ENCODE data around the gene PAX2.
A peak's percentile ranks its signal among the peaks of the same experiment; 100 is the strongest.

PAX2 gene

DNA sequence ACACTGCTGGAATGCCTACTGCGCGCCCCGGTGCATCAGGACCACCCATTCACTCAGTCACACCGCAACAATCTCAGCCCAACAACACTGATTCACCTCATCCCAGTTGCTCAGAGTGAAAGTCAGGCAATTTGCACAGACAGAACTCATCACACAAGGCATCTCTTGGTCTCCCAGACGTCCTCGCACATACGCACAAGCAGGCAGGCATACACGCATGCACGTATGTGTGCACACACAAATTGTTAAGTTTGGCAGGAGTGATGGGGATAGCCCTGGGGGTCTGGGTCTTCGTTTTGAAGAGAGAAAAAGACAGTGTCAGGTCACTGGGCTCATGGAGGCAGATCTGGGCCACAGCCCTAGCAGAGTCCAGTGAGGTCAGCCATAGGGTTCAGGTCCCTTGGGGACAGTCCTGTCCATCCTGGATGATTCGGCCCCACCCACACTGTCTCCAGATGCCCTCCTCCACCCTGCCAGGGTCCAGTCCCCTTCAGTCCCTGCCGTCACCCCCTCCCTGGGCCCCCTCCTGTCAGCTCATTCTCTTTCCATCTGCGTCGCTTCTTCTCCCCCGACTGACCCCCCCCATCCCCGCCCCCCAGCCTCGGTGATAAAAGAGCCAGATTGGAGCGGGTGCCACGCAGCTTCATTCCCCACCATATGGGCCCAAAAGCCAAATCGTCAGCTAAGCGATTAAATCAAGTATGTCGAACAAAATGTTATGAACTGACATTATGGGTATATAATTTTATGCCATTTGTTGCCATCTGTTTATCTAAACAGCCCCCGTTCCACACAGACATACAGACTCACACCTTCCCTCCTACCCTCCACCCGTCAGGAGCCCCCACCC lies 118.9 kb downstream of the PAX2 start:
- no peak for DNase-seq

DNA sequence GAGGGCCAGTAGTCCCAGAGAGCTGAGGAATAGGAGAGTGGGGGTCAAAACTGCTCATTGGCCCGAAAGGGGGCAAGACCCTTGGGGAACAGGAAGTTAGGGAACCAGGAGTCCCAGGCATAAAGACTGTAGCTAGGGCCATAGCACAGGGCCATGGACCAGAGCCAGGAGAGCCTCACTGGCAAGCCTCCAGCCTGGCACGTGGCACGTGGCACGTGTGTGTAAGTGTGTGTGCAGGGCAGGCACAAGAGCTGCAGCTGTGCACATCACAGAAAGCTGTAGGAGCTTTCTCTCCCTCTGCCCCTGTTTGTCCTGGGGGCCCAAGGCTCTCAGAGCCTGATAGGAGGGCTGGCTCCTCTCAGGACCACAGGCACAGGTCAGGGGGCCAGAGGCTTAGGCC lies 119.6 kb downstream of the PAX2 start:
- no peak for DNase-seq

DNA sequence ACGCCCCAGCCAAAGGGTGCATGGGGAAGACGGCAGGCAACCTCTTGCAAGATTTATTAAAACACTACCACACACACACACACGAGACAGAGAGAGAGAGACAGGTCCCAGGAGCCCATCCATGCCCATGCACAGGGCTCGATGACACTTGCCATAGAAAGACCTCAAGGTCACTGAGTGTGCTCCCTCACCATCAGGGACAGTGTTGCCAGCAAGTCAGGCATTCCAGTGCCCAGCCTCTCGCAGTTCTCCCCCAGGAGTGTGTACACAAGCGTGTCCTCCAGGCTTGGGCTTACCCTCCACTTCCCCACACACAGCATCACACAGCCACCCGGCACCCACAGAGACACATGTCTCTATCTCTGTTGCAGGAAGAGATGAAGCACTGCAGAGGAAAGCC lies 120.6 kb downstream of the PAX2 start:
- peak; percentile 39 for DNase-seq

DNA sequence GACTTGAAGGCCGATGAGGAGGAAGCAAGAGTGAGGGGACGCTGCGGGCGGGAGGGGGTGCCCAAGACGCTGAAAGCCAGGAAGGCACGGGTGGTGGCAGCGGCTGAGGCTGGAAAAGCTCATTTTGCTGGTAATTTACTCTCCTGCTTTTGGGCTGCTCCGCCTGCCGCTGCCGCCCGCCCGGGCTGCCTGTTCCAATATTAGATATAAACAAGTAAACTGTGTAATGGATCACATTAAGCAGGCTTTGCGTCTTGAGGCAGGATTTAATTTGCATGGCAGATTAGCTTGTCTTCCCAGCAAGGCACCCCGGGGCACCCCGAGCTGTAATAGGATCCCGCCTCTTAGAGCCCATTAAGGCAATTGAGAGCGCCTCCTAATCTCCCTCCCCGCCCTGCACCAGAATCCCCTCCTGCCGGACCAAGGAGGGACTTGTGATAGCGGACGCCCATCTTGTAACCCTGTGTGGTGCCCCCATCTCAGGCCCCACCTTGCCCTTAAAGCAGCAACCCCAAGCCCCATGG lies 121.3 kb downstream of the PAX2 start:
- peak; percentile 47 for DNase-seq

DNA sequence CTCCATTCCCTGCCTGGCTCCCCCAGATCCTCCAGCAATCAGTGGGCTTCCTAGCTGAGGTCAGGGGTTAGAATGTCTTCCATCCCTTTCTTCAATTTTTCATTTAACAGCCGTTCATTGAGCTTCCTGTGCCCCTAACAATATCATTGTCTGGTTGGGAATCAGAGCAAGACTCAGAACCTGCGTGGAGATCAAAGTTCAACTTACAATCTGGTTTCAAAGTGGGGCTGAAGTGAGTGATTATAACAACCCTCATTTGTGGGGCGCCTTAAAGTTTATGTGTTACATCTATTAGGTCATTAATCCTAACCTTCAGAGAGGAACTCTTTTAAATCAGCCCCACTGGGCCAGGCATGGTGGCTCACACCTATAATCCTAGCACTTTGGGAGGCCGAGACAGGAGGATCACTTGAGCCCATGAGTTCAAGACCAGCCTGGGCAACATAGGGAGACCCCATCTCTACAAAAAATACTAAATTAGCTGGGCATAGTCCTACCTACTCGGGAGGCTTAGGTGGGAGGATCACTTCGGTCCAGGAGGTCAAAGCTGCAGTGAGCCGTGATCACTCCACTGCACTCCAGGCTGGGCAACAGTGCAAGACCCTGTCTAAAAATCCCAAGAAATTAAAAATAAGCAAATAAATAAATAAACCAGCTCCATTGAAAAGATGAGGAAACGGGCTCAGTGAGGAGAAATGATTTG lies 122.0 kb downstream of the PAX2 start:
- no peak for DNase-seq

DNA sequence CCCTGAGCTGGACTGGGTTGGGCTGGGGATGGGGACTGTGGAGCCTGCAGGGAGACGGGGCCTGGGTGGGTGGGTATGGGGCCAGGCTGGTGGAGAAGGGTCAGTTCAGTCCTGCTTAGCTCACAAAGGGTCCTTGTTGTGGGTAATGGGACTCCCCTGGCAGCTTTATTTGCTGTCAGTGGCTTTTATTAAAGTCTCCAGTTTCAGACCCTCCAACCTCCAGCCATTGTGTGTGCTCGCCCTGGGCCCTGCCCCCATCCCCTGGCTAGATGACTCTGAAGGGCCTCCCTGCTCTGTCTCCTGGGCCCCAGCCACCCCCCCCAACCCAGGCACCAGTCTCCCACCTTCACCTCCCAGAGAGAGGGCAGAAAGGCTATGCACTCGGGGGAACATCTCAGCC lies 123.0 kb downstream of the PAX2 start:
- DNase-seq: no peak

DNA sequence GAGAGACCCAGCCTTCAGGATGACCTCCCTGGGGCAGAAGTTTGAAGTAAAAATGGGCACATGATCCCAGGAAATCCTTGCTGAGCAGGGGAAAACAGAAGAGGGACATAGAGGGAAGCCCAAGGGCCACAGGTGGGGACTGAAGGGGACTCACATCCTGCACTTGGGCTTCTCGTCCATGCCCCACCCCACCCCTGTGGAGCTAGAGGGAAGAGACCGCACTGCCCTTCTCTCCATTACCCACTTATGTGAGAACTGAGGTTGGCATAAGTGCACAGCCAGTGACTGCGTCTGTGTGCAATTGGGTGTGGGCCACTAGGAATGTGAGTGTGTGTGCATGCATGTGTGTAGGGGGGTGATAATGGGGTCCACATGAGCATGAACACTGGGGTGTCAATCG lies 124.0 kb downstream of the PAX2 start:
- DNase-seq: no peak

DNA sequence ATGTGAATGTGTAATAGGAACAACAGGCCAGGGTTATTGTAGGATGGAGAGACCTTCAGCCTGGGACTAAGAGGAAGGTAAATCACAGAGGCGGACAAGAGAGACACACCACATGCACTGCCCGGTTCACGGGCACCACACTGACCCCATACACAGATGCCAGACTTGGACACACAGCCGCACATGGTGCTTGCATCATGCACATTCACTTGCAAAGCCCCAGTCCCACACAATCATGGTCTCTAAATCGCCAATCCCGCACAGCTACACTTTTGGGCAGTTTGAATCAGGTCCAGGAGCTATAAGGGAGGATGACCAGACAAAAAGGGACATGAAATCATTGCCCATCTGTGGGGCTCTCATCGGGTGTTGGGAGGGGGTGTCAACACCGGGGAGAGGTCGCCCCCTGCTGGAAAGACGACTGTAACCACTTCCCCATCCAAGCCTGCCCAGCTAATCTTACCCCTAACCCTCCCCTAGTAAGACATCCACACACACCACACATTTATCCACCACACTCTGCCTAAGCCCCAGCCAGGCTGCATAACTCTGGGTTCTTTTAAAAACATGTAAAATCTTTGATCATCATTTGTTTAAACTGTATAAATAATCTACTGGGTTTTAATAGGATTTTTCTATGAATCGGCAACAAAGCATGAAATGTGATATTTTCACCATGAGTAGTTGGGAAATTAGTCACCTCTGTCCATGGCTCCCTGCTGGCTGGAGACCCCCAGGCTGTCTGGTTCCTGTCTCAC lies 126.8 kb downstream of the PAX2 start:
- DNase-seq: peak; percentile 79

DNA sequence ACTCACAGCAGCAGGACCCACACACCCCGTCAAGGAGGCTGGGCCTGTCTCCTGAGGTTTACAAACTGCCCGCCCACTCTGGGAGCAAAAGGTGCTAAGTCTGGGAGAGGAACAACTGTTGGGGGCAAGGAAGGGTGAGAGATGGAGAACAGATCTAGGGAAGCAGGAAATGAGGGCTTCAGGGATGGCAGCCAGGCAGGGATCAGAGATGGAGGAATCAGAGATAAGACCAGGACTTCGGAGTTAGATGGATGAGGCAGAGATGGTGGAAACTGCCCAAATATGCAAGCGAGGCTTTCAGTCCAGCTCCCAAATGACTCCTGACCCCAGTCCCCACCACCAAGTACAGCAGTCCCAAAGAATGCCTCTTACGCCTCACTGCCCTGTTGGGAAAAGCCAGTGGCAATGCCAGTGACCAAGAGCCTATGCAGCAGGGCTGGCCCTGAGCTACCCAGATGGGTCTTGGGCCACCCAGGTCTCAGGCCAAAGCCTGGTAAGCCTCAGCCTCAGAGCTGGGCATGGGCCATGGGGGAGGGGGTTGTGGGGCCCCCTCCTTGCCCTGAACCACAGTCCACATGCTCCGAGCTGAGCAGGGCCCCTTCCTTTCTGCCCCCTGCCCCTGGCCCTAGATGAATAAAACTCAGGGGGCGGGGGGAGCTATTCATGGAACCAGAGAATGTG lies 127.9 kb downstream of the PAX2 start:
- DNase-seq: no peak

DNA sequence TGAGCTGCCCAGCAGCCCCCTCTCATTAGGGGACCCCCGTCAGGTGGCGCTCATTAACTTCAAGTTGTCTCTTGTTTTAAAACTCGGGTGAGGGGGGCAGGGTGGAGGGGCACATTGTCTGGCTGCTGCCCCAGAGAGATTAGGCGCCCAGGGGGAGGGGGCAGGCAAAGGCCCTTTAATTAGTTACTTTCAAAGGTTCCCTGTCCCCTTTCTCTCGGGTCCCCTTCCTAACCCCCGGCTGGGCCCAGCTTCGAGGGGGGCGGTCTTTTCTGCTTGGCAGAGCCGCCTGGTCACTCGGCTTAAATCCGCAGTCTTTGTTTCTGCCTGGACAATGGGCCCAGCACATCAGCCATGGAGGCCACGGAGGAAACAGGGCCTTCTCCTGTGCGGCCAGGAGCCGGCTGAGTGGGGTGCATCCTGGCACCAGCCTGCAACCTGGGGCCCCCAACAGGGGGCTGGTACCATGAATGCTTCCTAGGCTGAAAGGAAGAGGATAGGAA lies 128.5 kb downstream of the PAX2 start:
- DNase-seq: peak; percentile 75

DNA sequence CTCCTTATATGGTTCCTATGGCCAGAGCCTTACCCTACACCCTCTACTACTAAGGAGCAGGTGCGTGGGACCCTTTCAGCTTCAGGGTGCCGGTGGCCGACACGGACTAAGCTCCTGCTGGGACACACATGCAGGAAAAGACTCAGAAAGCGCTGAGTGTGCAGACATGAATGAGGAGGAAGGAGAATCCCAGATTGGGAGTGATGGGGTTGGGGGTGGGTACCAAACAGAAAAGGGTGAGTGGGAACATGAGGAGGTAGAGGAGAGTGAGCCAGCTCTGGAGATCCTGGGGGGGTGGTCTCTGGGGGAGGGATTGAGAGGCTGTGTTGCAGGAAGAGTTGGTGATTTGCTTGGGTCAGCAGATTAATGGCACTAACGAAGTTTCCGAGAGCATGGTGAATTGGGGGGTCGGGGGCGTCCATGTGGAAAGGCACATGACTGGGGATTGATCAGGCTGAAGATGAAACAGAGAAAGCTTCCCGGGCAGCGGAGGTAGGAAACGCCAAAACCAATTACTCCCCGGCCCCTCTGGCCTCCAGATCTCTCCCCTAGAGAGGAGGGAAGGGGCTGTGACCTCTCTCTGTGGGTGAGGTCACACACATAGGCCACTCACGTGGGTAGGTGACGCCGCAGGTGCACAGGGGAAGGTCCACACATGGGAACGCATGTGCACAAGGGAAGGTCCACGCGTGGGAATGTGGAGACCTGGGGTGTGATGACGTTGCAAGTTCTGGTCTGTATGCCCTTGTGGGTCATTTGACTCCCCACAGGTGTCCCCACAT lies 129.5 kb downstream of the PAX2 start:
- DNase-seq: peak; percentile 57

DNA sequence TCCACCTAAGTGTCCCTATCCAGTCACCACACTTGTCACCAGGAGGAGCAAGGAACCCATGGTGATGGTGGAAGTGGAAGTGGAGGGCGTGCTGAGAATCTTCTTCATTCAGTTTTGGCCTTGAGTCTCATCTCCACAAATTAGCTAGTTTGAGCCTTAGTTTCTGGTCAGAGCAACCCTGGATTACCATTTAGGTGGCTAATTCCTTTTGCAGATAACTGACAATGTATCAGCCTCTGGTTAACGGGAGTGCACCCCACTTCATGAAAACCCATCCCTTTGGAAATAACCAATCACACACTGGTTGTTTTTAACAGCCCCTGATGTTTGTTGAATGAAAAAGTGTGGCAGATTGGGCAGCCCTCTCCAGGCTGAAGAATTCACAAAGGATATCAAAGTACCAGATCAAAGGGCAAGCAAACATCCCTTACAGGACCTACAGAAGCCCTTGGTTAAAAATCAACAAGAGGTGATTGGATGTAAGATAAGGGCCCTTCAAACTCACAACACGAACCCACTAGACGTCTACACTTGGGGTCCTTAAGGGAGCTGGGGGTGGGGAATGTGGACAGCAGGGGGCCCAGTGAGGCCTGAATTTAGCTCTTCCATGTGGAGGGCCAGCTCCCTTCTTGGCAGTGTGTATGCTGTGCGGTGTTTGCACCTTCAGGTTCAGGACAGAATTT lies 130.2 kb downstream of the PAX2 start:
- no peak for DNase-seq

DNA sequence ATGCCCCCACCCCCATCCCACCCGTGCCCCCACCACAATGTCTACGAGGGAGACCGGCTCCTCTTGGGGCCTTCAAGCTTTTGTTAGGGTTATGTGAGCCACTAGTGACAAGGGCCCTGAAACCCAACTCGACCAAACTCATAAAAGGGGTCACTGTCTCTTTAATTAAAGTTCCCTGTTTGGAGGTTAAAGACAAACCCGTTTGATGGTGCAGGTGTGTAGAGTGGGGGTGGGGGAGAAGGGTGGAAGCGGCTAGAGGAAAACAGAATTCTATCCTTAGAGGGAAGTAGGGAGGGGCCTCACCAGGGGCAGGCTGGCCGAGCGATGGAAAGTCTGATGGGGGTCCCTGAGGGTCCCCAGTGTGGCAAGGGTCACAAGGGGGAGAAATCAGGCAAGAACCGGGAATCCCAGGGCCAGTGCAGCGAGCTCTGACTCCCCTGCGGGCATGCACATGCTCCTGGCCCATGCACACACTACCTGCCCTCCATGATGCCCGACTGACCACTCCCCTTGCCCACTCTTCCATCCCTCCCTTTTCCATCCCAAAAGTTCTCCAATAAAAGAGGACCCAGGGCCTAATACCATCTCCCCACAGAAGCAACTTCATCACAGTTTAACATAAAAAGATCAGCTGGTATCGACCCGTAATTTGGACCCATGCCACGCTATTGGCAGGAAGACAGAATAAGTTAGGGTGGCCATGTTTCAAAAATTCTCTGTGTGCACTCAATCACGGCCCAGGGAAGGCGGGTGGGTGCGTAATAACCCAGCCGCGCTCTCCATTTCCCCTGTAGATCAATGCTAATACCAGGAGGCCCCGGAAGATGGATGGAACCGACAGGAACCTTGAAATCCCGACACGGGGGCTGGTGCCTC lies 131.4 kb downstream of the PAX2 start:
- no peak for DNase-seq

DNA sequence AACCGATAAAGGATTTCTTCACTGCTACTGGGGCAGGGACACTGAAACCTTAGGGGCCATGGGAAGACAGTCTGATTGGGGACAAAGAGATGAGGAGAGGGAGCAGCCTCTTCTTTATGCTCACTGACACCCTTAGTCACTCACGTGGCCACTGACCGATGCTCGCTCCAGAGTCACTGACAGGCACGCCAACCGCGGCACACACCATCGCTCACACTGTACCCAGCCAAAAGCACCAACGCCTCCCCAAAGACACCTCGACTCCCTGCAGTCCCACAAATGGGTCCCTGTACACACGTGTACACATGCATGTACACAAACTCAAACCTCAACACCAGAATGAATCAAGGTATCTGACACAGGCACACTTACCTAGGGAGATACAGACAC lies 132.1 kb downstream of the PAX2 start:
- no peak for DNase-seq

DNA sequence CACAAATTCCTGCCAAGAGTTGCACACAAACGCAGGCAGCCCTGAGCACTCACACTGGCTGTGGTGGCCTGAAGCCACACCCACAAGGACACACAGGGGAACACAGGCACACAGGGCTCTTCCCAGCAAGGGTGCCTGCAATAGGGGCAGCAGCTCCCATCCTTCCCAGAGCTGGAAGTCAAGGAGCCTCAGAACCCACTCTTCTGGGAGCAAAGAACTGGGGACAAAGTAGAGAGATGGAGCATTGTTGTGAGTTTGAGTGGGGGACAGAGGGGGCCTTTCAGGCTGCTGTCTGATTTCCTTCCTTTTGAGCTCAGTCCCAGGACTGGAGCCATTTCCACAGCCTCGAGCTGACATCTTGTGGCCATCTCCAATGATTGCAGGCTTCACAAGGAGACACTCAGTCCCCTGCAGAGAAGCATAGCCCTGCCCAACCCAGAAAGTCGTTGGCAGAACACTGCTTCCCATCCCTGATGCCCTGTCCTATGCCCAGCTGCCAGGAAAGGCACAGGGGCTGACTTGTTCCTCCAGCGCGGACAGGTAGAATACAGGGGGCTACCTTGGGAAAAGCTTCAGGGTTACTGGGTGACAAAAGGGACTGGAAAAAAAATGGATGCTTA lies 133.0 kb downstream of the PAX2 start:
- DNase-seq: peak; percentile 95

Data from eye (tissue), 1 donor.